ENCODE data around the gene PROSER3. TPM values are rescaled to one million over a fixed set of nuclear protein-coding genes. Genes with fewer than 3 reads are reported as not detected.

PROSER3 gene
- total and polyA plus RNA-seq, 2 of the 13 experiments (the other 11 are each of a cell fraction or from before 2014, with no cell fraction given): 5.1 to 5.7 TPM

- TF ChIP-seq YY1 (IDR thresholded peaks at IDR 0.05; ENCODE audit: insufficient read depth, insufficient replicate concordance, low read depth, low read length) (peak; percentile 33), CENPX (CRISPR knock-in tag; IDR thresholded peaks at IDR 0.05) (no peak), HOXA3 (CRISPR knock-in tag; IDR thresholded peaks at IDR 0.05) (peak; percentile 55; the same call in 1 of the 2 replicates), USF2 (IDR thresholded peaks at IDR 0.05; ENCODE audit: low read depth, low read length) (no peak), USF2 (CRISPR knock-in tag; IDR thresholded peaks at IDR 0.05; ENCODE audit: borderline replicate concordance) (0 out of 2 replicates have a peak, but pooled peaks have one; percentile 35), ISL2 (CRISPR knock-in tag; IDR thresholded peaks at IDR 0.05) (peak; percentile 48; the same call in 1 of the 2 replicates), MXI1 (IDR thresholded peaks at IDR 0.05; ENCODE audit: borderline replicate concordance, low read depth, low read length) (peak; percentile 75; the same call in 2 of the 3 replicates), CREB1 (IDR thresholded peaks at IDR 0.05) (no peak), CREB1 (CRISPR knock-in tag; IDR thresholded peaks at IDR 0.05) (peak; percentile 92), TGIF2 (CRISPR knock-in tag; IDR thresholded peaks at IDR 0.05) (no peak), CEBPB (IDR thresholded peaks at IDR 0.05; ENCODE audit: borderline replicate concordance, low read depth, low read length) (no peak), ZFP36L2 (CRISPR knock-in tag; IDR thresholded peaks at IDR 0.05) (no peak), ZNF746 (CRISPR knock-in tag; IDR thresholded peaks at IDR 0.05) (0 out of 2 replicates have a peak, but pooled peaks have one; percentile 21), MEF2D (CRISPR knock-in tag; IDR thresholded peaks at IDR 0.05) (peak; percentile 38; the same call in 1 of the 2 replicates), SRY (CRISPR knock-in tag; IDR thresholded peaks at IDR 0.05) (peak; percentile 44), ZNF12 (CRISPR knock-in tag; IDR thresholded peaks at IDR 0.05) (peak; percentile 14; the same call in 1 of the 2 replicates), ZNF350 (CRISPR knock-in tag; IDR thresholded peaks at IDR 0.05; ENCODE audit: borderline replicate concordance, low read depth) (peak; percentile 68; the same call in 1 of the 2 replicates), ZNF558 (CRISPR knock-in tag; IDR thresholded peaks at IDR 0.05; ENCODE audit: borderline replicate concordance) (peak; percentile 75; the same call in 1 of the 2 replicates), ZNF577 (CRISPR knock-in tag; IDR thresholded peaks at IDR 0.05; ENCODE audit: borderline replicate concordance, low read depth) (no peak), HDAC1 (CRISPR knock-in tag; IDR thresholded peaks at IDR 0.05) (peak; percentile 73), SCMH1 (CRISPR knock-in tag; IDR thresholded peaks at IDR 0.05; ENCODE audit: borderline replicate concordance) (no peak), ZSCAN12 (CRISPR knock-in tag; IDR thresholded peaks at IDR 0.05) (peak; percentile 76; the same call in 1 of the 2 replicates)
- TF ChIP-seq, protein P1, sequence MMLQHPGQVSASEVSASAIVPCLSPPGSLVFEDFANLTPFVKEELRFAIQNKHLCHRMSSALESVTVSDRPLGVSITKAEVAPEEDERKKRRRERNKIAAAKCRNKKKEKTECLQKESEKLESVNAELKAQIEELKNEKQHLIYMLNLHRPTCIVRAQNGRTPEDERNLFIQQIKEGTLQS (CRISPR knock-in tag; IDR thresholded peaks at IDR 0.05): 0 out of 2 replicates have a peak, but pooled peaks have one; percentile 9
- TF ChIP-seq, protein P2, sequence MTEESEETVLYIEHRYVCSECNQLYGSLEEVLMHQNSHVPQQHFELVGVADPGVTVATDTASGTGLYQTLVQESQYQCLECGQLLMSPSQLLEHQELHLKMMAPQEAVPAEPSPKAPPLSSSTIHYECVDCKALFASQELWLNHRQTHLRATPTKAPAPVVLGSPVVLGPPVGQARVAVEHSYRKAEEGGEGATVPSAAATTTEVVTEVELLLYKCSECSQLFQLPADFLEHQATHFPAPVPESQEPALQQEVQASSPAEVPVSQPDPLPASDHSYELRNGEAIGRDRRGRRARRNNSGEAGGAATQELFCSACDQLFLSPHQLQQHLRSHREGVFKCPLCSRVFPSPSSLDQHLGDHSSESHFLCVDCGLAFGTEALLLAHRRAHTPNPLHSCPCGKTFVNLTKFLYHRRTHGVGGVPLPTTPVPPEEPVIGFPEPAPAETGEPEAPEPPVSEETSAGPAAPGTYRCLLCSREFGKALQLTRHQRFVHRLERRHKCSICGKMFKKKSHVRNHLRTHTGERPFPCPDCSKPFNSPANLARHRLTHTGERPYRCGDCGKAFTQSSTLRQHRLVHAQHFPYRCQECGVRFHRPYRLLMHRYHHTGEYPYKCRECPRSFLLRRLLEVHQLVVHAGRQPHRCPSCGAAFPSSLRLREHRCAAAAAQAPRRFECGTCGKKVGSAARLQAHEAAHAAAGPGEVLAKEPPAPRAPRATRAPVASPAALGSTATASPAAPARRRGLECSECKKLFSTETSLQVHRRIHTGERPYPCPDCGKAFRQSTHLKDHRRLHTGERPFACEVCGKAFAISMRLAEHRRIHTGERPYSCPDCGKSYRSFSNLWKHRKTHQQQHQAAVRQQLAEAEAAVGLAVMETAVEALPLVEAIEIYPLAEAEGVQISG (CRISPR knock-in tag; IDR thresholded peaks at IDR 0.05): peak; percentile 93
Observed at GRCh38 chr19:35716801-35717664, 40.9 kb upstream of the PROSER3 start (continued).

Measured in HepG2 (cell line).